ENCODE measurements around the gene ATG3.
"Not testable (repeated sequence)": the region's sequence is repeated elsewhere in the genome, so short reads cannot be mapped to it uniquely, and the experiment has no call there.

DNA sequence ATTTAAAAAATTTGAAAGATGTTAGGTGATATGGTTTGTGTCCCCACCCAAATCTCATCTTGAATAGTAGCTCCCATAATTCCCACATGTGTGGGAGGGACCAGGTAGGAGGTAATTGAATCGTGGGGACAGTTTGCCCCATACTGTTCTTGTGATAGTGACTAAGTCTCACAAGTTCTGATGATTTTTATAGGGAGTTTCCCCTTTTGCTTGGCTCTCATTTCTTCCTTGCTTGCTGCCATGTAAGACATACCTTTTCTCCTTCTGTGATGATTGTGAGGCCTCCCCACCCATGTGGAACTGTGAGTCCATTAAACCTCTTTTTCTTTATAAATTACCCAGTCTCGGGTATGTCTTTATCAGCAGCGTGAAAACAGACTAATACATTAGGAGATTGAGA, 42.8 kb downstream of the ATG3 start:
- TF ChIP-seq, protein P1, sequence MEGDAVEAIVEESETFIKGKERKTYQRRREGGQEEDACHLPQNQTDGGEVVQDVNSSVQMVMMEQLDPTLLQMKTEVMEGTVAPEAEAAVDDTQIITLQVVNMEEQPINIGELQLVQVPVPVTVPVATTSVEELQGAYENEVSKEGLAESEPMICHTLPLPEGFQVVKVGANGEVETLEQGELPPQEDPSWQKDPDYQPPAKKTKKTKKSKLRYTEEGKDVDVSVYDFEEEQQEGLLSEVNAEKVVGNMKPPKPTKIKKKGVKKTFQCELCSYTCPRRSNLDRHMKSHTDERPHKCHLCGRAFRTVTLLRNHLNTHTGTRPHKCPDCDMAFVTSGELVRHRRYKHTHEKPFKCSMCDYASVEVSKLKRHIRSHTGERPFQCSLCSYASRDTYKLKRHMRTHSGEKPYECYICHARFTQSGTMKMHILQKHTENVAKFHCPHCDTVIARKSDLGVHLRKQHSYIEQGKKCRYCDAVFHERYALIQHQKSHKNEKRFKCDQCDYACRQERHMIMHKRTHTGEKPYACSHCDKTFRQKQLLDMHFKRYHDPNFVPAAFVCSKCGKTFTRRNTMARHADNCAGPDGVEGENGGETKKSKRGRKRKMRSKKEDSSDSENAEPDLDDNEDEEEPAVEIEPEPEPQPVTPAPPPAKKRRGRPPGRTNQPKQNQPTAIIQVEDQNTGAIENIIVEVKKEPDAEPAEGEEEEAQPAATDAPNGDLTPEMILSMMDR (conservative IDR thresholded peaks at IDR 0.05; ENCODE audit: low read depth, low read length): not testable (repeated sequence)
- TF ChIP-seq EZH2 (IDR thresholded peaks at IDR 0.05; ENCODE audit: low read length, unreplicated experiment); EZH2phosphoT487 (IDR thresholded peaks at IDR 0.05; ENCODE audit: borderline replicate concordance, low read length): not testable (repeated sequence)

Data from PC-3 (cell line).